GM19023 (cell line): ENCODE measurements around the gene DNAJC11.
"Not testable (repeated sequence)": the region's sequence is repeated elsewhere in the genome, so short reads cannot be mapped to it uniquely, and the experiment has no call there.

ENCODE experiments used
- ATAC-seq: cut with Tn5 transposase; IDR thresholded peaks from one replicate; pipeline ENCODE4 v1.9.1; 2021; ENCODE audit warnings: mild to moderate bottlenecking, moderate library complexity; ENCODE audit not compliant: unreplicated experiment

DNAJC11 gene

DNA sequence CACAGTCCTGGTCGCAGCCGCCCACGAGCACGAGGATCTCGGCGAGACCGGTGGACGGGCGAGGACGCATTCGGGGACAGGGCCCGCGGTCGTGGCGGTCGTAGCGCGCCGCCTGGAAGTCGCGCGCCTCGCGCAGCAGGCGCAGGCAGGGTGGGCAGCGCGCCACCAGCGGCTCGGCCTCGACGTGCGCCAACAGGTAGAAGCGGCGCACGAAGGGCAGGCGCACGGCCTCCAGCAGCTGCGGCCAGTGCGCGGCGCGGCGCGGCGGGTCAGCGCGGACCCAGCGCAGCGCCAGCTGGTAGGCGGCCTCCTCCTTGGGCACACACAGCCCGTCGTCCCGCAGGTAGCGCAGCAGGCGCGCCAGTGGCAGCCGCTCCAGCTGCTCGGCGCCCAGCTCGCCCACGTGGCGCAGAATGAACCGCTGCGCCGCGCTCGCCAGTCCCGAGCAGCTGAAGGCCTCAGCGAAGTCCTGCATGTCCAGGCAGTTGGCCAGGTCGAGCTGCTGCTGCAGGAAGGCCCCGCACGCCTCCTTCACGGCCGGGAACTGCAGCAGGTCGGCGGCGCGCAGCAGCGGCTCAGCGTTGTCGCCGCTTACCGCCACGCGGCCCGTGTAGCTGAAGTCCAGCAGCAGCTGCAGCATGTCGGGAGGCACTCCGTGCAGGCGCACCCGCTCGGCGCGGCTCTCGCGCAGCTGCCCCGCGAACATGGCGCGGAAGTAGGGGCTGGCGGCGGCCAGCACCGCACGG lies 99.5 kb downstream of the DNAJC11 start:
- peak; percentile 30 for ATAC-seq

DNA sequence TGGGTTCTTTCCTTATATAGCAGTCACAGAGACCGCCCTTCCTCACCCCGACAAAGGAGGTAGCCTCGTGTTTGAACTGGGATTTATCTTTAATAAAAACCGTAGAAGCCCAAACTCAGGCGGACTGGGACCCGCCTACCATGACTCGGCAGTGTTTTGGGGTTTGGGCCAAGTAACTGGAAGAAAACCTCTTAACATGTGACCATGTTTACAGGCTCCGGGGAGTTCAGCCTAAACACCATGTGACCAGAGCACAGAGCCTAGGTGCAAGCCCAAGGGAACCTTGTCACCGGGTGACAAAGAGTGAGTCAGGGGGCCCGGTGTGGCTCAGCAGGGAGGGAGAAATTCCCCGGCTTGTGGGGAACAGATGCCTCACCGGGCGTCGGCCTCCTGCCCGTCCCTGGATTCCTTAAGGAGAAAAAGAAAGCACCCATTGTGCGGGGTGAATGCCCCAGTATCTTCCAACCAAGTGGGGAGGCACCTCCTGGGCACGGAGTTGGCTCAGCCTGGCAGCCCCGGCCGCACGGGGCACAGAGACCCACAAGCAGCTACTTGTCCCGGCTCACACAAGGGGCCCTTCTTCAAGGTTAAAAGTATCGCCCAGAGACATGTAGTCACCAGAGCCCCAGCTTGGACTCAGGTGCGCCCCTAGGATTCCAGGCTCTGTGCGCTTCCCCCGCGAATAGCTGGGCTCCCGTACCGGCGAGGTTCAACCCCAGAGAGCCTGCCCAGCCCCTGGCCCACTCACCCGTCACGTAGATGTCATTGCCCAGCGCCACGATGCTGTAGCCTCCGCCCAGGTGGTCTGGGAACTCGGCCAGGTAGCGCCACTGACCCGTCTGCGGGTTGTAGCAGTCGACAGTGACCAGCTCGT lies 100.3 kb downstream of the DNAJC11 start:
- peak; percentile 34 for ATAC-seq

DNA sequence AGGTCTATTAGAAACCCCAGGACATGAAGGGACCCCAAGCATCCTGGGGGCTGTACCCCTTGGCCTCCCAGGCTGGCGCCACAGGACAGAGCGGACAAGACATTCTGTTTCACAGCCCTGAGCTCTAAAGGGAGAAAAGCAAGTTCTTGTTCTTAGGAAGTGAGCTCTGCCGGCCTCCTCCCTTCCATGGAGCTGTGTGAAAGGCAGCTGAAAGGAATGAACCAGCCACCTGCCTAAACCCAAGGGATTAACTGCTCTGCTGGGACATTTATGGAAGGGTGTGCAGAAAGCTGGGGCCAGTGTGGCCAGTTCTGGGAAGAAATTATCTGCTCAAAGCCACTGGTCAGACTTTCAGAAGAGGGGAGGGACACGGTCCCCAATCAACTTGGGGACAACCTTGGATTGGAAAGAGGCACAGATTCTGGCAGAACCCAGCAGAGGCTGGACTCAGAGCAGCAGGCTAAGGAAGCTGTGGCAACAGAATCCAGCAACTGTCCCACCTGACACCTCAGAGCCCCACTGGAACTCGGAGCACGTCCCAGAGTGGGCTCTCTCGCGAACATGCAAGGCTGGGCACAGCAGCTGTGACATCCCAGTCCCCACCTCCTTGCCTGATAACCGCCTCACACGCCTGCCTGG lies 101.1 kb downstream of the DNAJC11 start:
- peak; percentile 3 for ATAC-seq

DNA sequence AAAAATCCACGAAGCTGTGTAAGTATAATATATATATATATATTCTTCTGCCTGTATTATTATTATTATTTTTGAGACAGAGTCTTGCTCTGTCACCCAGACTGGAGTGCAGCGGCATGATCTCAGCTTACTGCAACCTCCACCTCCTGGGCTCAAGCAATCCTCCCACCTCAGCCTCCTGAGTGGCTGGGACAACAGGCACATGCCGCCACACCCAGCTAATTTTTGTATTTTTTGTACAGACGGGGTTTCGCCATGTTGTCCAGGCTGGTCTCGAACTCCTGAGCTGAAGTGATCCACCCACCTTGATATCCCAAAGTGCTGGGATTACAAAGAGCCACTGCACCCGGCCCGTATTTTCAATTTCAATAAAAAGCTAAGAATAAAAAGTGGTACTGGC lies 101.6 kb downstream of the DNAJC11 start:
- ATAC-seq: not testable (repeated sequence)

DNA sequence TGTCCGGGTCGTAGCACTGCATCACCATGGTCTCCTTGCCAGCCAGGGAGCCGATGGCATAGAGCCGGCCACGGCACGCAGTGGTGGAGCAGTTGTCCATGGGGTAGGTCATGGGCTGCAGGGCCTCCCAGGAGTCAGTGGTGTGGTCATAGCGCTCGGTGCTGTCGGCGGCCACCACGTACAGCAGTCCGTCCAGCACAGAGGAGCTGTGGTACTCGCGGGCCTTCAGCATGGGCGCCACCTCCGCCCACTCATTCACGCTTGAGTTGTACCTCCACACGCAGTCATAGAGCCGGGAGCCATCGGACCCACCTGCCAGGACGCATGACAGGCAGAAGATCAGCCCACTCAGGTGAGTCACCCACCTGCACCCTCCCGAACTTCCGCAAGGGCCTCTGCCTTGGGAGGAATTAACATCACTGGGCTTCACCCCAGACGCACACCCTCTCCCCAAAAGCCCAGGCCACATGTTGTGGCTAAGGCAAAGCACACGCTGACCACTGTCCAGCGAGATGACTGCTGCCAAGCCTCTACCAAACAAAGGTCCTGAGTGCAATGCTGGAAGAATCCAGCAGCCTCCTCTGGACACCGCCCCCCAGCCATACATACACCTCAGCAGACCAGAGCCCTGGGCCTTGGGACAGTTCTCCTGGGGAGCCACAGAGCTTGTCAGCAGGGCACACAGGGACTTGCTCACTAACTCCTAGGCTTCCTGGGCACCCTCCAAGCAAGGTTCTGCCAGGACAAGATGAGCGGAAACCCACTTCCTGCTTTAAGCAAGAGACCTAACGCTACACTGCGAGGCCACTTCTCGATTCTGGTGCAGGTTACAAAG lies 102.3 kb downstream of the DNAJC11 start:
- no peak for ATAC-seq

DNA sequence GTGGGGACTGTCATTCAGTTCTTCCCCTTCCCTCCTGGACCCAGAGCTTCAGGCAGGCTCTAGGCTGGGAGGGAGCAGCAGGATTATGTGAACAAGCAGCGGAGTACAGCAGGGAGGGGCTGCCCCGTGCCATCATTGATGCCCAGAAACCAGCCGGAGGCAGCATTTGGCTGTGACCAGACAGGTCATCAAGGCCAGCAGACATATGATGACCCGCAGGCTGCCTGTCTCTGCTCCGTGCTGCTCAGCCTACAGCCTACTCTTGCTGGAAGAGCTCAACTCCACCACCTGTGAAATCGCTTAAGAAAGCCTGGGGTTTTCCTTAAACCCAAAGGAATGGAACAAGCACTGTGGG lies 103.9 kb downstream of the DNAJC11 start:
- no peak for ATAC-seq

DNA sequence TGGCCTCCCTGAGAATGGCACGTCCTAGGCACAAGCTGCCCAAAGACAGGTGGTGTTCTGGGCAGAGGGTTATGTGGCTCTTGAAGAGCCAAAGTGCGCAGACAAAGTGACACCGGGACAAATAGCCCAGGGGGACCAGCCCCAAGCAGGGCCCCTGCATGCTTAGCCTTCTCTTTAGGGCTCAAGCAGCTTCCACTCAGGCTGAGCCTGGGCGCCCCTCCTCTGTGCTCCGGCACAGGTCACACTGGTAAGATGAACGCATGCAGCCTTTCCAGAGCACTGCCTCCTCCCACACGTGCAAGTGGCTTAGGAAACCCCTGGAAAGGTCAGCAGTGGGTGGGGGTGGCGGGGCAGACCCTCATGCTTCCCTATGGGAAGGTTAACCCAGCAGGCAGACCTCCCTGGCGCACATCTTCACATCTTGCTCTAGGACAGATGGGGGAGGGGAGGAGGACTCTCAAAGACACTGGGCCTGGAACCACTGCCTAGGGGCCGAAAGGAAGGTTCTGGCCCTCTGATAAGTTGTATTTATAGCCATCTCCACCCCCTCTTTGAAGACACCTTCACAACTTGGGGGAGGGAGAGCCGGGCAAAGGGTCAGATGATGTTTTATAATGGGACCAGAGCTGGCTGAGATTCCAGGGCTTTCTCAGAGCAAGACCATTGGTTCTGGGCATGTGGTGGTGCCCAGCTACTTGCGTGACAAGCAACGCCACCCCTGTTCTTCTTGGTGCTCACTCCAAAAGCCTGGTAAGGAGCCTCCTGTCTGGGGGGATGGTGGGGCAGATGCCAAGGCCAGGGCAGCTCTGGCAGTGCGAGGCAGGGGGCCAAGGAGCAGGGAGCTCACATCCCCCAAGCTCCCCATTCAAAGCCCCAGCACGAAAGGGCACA lies 104.5 kb downstream of the DNAJC11 start:
- ATAC-seq: no peak

DNA sequence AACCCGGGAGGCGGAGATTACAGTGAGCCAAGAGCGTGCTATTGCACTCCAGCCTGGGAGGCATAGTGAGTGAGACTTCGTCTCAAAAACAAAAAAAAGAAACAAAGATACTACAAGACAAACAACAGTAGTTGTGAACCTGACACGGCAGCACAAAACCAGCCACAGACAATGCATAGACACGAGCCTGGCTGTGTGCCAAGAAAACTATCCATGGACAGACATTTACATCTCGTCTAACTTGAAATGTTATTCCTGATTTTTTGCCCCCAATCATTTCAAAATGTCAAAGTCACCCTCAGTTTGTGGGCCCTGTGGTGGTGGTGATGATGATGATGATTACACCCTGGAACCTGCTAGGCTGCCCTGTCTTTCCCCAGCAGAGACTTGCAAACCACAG lies 105.3 kb downstream of the DNAJC11 start:
- no peak for ATAC-seq

DNA sequence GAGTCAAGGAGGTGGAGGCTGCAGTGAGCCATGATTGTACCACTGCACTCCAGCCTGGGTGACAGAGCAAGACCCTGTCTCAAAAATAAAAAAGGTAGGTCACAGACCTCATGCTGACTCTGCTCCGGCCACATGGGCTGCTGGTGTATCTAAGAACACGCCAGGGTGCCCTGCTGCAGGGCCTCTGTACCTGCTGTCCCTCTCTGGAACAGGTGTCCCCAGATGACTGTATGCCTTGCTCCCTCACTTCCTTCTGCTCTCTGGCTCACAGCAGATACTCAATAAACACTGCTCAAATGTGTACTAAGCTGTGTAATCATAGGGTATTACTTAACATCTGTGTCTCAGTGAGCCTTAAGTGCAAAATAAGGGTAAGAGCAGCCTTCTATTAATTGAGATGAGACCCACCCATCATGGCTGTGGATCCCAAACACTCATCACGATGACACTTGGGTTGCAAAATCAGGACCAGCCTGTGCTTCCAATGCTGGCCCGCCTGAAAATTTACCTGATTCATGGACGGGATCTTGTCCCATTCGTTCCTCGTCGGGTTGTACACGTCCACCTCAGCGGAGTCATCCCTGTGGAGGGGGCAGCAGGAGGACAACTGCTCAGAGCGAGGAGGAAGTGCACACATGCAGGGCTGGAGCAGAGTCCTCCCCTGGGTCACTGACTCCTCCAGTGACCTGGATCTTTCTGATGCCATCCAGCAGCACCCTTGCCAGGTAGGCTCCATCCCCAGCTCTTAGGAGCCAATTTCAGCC lies 106.5 kb downstream of the DNAJC11 start:
- no peak for ATAC-seq

DNA sequence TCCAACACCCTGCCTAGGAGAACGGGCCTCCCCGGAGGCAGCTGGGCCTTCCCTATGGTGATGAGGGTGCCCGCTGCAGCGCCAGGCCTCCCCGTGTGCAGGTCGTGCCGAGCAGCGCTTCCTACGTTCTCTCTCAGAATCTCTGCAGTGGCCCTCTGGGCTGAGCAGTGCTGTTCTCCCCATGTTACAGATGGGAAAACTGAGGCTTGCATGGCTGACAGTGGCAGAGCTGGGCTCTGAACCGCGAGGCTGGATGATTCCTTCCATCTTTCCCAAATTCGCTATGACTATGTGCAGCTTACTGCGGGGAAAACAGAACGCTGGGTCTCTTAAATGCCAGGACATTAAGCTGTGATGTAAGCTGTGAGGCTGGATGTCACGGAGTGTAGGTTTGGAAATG lies 107.8 kb downstream of the DNAJC11 start:
- ATAC-seq: no peak

DNA sequence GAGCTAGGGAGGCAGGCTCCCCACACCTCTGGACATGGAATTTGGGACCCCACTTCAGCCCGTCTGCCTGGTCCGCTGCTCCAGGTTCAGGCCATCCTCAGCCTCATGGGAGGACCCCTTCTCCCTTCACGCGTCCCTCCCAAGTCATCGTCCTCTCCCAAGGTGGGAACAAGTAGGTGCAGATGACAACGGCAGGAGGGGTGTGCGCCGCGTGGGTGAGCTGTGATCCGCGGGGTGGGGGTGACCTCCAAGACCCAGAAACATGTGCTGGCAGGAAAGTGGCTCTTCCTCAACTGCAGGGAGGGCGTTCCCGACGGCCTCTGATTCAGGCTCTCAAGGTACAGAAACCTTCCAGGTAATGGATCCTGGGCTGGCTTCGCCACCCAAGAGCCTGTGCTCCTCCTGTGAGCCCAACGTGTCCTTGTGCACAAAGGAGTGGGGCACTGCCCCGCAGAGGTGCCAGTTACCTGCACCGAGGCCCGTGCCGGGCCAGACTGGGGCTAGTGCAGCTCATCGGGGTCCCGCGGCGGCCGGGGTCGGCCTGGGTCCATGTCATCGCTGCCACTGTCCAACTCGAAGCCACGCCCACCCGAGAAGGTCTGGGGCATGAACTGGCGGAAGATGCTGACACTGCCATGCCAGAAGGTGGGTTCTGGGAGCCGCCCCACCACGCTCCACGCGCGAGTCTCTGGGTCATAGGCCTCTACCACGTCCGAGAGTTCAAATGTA lies 108.6 kb downstream of the DNAJC11 start:
- no peak for ATAC-seq

DNA sequence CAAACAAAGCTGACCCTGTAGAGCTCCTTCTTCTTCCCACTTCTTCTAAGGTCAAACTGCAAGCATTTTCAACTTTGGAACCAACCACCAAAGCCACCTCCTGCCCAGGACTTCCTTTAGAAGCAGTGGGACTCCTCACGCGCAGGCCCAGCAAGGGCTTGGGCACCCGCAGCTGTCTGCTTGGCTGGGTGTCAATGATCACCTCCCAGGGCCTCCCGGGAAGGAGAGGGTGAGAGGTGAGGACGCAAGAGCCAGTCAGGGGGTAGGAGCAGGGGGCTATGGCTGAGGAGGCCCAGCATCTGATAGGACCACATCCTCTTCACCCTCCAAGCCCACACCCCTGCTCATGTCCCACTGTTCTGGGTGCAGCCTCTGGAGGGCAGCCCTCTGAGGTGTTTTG lies 109.2 kb downstream of the DNAJC11 start:
- no peak for ATAC-seq

DNA sequence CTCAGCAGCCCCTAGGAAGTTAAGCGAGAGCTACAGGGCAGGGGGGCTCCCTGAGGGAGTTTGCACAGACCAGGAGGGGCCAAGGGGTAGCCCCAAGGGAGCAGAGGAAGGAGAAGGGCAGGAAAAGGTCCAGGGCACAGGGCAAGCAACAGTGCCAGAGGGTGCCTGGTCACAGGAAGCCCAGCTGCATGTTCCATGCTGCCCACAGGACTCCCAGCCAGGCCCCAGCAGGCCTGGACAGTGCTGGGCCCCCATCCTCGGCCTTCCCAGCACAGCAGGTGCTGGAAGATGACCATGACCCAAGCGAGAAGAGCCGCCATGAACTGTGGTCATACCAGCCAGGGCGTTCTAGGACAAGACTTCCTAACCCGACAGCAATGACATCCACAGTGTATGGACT lies 110.0 kb downstream of the DNAJC11 start:
- no peak for ATAC-seq

DNA sequence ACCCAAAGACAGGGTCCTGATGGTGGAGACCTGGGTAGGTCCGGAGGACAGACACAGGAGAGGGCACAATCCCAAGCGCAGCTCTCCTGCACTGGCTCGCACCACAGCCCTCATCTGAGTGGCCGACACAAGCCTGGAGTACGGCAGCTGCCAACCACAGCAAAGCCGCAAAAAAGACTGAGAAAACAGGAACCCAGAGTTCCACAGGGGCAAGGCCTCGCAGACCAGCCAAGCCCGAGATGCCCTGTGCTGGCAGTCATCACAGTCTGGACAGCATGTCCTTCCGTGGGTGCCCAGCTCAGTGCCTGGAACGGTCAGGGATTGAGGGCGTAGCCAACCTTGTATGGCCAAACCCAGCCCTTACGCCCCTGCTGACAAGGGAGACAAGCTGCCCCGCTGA lies 110.4 kb downstream of the DNAJC11 start:
- ATAC-seq: no peak

DNA sequence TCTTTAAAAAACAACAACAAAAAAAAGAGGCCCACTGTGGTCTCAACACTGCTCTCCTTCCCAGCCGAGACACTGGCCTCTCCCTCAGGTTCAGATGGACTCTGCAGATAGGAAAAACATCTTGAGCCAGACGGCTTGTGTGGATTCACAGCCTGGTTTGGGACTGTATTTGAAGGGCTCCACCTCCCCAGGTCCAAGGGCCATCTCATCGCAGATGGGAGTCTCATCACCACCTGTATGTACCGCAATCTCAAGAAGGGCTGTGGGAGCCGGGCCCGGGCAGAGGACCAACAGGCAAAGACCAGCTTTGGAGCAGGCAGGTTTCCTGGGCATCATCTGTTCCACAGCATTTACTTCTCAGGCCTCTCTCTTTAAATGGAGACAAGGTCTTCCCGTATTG lies 111.6 kb downstream of the DNAJC11 start:
- ATAC-seq: no peak

DNA sequence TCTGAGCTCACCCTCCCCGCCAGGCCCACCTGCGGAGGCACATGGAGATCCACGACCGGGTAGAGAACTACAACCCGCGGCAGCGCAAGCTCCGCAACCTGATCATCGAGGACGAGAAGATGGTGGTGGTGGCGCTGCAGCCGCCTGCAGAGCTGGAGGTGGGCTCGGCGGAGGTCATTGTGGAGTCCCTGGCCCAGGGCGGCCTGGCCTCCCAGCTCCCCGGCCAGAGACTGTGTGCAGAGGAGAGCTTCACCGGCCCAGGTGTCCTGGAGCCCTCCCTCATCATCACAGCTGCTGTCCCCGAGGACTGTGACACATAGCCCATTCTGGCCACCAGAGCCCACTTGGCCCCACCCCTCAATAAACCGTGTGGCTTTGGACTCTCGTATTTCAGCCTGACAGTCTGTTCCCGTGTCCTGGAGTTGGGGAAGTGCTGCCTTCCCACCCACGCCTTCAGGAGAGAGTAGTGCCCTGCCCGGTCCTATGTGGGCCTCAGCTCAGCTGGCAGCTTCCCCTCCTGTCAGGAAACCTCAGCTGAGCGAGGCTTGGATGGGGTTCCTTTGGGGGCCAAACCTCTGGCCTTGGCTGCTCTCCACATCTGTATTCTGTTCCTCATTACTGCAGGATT lies 112.6 kb downstream of the DNAJC11 start:
- ATAC-seq: no peak

DNA sequence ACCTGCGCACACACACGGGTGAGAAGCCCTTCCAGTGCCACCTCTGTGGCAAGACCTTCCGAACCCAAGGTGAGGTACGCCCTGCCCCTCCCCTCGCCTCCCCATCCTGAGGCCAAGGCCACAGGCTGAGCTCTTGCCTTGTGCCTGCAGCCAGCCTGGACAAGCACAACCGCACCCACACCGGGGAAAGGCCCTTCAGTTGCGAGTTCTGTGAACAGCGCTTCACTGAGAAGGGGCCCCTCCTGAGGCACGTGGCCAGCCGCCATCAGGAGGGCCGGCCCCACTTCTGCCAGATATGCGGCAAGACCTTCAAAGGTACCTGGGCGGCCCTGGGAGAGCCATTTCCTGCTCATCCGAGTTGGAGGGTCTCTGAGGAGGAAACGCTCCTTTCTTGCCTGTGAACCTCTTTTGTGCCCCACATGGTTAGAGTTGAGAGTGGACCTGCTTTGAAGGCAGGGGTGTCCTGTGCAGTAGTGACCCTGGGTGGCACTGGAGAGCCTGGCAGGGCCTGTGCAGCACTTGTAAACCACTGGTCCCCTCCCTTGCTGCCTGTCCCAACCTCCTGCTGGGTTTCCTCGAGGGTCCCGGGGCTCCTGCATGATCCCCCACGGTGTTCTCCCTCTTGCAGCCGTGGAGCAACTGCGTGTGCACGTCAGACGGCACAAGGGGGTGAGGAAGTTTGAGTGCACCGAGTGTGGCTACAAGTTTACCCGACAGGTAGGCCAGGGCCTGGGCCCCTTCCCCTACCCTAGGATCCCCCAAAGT lies 113.3 kb downstream of the DNAJC11 start:
- ATAC-seq: no peak
